Fibroblast of mammary gland (primary cell): ENCODE results near the gene R3HDML.
"Not testable (repeated sequence)": the region's sequence is repeated elsewhere in the genome, so short reads cannot be mapped to it uniquely, and the experiment has no call there.

Source experiments
- DNase-seq: peaks from one replicate; pipeline ENCODE4 v3.0.0-alpha.2; 2010; ENCODE audit warnings: low read depth
- H3K4me3 ChIP-seq: 2 replicates; pipeline ENCODE4 v1.5.1; 2011; ENCODE audit warnings: low read depth, mild to moderate bottlenecking, low read length, moderate library complexity; ENCODE audit not compliant: control insufficient read depth
- TF ChIP-seq, protein P1 (sequence below): conservative IDR thresholded peaks from 2 replicates; pipeline ENCODE4 v1.5.1; 2011; ENCODE audit warnings: low read depth, low read length, inconsistent platforms; ENCODE audit not compliant: control insufficient read depth, insufficient read depth

R3HDML gene

DNA sequence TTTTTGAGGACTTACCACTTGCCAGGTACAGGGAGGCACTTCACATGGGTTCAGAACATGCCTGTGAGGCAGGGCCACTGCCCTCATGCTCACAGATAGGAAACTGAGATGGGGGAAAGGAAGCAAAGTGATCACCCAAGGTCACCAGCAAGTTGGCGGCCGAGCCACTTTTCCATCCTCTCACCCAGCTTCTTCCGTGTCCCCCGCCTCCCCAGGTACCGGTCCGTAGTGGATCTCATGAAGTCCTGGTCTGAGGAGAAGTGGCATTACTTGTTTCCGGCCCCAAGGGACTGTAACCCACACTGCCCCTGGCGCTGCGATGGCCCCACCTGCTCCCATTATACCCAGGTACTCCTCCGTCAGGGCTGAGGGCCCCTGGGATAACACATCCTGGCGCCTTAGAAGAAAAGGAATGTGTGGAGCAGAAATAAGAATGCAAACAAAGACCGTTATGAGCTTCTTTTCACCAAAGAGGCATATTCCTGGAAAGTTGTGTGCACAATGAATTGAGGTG, 6.4 kb downstream of the R3HDML start:
- H3K4me3 ChIP-seq, result no peak overlapping the region
- TF ChIP-seq, protein P1, sequence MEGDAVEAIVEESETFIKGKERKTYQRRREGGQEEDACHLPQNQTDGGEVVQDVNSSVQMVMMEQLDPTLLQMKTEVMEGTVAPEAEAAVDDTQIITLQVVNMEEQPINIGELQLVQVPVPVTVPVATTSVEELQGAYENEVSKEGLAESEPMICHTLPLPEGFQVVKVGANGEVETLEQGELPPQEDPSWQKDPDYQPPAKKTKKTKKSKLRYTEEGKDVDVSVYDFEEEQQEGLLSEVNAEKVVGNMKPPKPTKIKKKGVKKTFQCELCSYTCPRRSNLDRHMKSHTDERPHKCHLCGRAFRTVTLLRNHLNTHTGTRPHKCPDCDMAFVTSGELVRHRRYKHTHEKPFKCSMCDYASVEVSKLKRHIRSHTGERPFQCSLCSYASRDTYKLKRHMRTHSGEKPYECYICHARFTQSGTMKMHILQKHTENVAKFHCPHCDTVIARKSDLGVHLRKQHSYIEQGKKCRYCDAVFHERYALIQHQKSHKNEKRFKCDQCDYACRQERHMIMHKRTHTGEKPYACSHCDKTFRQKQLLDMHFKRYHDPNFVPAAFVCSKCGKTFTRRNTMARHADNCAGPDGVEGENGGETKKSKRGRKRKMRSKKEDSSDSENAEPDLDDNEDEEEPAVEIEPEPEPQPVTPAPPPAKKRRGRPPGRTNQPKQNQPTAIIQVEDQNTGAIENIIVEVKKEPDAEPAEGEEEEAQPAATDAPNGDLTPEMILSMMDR, result no peak
- DNase-seq, result no peak

DNA sequence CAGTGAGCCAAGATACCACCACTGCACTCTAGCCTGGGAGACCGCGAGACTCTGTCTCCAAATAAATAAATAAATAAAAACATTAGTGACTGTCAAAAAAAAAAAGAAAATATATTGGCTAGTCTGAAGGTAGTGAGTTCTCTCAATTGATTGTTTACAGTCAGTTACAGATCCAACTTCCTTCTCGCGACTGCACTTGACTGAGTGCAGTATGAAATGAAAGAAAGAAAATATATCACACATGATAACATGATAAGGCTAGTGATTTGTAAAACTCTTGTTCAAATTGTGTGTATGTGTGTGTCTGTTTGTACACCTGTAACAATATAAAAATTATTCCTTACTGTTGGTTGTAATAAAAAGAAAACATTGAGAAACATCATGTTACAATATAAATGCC, 7.9 kb downstream of the R3HDML start:
- no peak overlapping the region for H3K4me3 ChIP-seq
- DNase-seq, result no peak
- TF ChIP-seq, protein P1, result no peak

DNA sequence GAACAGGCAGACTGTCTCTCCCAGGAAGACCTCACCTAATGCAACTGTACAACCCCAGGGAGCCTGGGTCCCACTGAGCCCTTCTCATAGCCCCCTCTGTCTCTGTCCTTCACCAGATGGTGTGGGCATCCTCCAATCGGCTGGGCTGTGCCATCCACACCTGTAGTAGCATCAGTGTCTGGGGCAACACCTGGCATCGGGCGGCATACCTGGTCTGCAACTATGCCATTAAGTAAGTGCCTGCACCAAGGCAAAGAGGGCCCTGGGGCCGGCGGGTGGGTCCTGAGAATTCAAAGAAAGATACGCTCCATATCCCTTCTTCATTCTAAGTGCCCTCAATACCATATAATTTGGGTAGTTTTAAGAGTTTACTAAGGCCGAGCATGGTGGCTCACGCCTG, 8.3 kb downstream of the R3HDML start:
- H3K4me3 ChIP-seq, result no peak overlapping the region
- DNase-seq, result no peak
- TF ChIP-seq, protein P1, result no peak

DNA sequence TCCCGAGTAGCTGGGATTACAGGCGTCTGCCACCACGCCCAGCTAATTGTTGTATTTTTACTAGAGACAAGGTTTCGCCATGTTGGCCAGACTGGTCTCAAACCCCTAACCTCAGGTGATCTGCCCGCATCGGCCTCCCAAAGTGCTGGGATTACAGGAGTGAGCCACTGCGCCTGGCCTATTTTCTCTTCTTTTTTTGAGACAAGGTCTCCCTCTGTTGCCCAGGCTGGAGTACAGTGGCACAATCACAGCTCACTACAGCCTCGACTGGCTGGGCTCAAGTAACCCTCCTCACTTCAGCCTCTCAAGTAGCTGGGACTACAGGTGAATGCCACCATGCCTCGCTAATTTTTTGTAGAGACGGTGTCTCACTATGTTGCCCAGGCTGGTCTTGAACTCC, 9.1 kb downstream of the R3HDML start:
- not testable (repeated sequence) for DNase-seq, H3K4me3 ChIP-seq

DNA sequence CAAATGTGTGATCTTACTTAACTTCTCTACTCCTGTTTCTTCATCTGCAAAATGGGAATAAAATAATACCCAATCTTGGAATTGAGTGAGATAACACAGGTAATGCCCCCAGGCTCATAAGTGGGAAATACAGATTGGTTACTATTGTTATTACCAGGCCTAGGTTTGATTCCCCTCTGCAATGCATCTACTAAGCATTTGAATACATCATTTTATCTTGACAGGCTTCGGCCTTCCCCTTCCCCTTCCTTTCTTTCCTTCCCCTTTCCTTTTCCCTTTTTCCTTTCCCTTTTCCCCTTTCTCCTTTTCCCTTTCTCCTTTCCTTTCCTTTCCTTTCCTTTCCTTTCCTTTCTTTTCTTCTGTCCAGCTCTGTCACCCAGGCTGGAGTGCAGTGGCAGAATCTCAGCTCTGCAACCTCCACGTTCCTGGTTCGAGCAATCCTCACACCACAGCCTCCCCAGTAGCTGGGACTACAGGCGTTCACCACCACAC, 11.4 kb downstream of the R3HDML start:
- DNase-seq, result no peak
- TF ChIP-seq, protein P1, result no peak

DNA sequence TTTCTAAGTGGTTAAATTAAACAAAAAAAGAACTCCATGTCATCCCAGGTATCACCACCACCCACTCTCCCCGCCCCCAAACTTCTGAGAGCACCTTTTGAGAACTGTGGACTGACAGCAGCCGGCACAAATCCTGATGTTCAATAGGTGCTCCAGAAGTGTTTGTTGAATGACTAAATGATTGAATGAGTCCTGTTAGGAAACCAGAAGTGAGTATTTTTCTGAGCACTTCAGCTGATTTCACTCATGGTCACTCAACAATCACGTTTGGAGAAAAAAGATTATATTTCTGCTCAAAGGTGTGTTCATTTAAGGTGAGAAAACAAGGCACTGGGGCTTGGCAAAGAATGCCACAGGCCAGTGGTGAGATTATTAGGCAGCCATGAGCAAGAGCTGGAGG, 12.5 kb downstream of the R3HDML start:
- H3K4me3 ChIP-seq, result no peak overlapping the region
- no peak for DNase-seq
- TF ChIP-seq, protein P1, result no peak

More for the DNA sequence above, 11.4 kb downstream of the R3HDML start:
- no peak overlapping the region for H3K4me3 ChIP-seq

DNA sequence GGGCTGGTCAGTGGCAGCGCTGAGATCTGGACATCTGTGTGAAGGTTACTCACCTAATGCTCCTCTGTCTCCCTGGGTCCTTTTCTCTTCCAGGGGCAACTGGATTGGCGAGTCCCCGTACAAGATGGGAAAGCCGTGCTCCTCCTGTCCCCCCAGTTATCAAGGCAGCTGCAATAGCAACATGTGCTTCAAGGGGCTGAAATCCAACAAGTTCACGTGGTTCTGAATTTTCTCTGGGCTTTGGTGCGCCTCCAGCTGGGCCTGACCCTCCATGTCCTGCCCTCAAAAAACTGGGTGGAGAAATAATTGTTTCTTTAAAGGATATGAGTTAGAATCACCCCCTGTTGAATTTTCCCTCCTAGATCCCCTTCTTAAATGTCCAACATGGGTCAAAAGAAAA, 13.7 kb downstream of the R3HDML start:
- DNase-seq, result no peak
- no peak overlapping the region for H3K4me3 ChIP-seq
- TF ChIP-seq, protein P1, result no peak
